SK-N-SH treated with all-trans-retinoic acid at 6 μM for 48 hours (cell line): ENCODE results near the gene CLCN6.

ENCODE experiments used
- CSDC2 ChIP-seq: fragments of 250-450 bp; sonication (Bioruptor Pico); IDR thresholded peaks from 2 replicates; pipeline ENCODE4 v1.5.0; 2020; ENCODE audit warnings: mild to moderate bottlenecking, moderate library complexity
- PATZ1 ChIP-seq: fragments of 250-450 bp; sonication (Bioruptor Pico); IDR thresholded peaks from 2 replicates; pipeline ENCODE4 v1.8.0; 2020; ENCODE audit warnings: mild to moderate bottlenecking, moderate library complexity, borderline replicate concordance
- TCF4 ChIP-seq: fragments of 250-450 bp; sonication (Bioruptor Pico); IDR thresholded peaks from 2 replicates; pipeline ENCODE4 v1.8.0; 2021; ENCODE audit warnings: mild to moderate bottlenecking, moderate library complexity, borderline replicate concordance
- ZNF565 ChIP-seq: fragments of 450-650 bp; formaldehyde crosslinking; conservative IDR thresholded peaks from 2 replicates; pipeline ENCODE4 v1.5.0; 2020; ENCODE audit warnings: low read depth, mild to moderate bottlenecking, moderate library complexity

GRCh38 chr1:11828511-11828910 lies 22.5 kb downstream of the CLCN6 start:
- TF ChIP-seq CSDC2 (CRISPR knock-in tag) (no peak), ZNF565 (CRISPR knock-in tag) (no peak), PATZ1 (no peak), TCF4 (CRISPR knock-in tag) (no peak)
